Natural killer cell (primary cell): ENCODE measurements around the gene SLX4IP. TPM values are rescaled to one million over a fixed set of nuclear protein-coding genes. Genes with fewer than 3 reads are reported as not detected.

Experiments used
- ATAC-seq, 3 donors: fragments of 150-1000 bp in 2 of 3; fragments of 200-7000 bp in 1 of 3; cut with Tn5 transposase; 1 replicate in 1 of 3; 2 replicates in 2 of 3; pipeline ENCODE4 v1.10.0; 2021; ENCODE audit warnings: mild to moderate bottlenecking in 2 of 3, moderate library complexity in 2 of 3
- DNase-seq, 2 donors: peaks; one replicate each; pipeline versions ENCODE4 v3.0.0 to v3.0.0-alpha.2; 2013 to 2021; ENCODE audit warnings: mixed read lengths in 1 of 2
- H3K27ac ChIP-seq: one replicate; pipeline ENCODE4 v1.5.1; 2013; ENCODE audit warnings: mild to moderate bottlenecking, low read length
- H3K27me3 ChIP-seq: one replicate; pipeline ENCODE4 v1.6.1; 2013; ENCODE audit warnings: low read length; ENCODE audit not compliant: control insufficient read depth, insufficient read depth
- H3K36me3 ChIP-seq: one replicate; pipeline ENCODE4 v1.6.1; 2013; ENCODE audit warnings: low read length; ENCODE audit not compliant: control insufficient read depth, insufficient read depth
- H3K4me1 ChIP-seq: one replicate; pipeline ENCODE4 v1.6.1; 2013; ENCODE audit warnings: low read length; ENCODE audit not compliant: control insufficient read depth, insufficient read depth
- H3K4me3 ChIP-seq: one replicate; pipeline ENCODE4 v1.5.1; 2013; ENCODE audit warnings: low read length
- H3K9me3 ChIP-seq: one replicate; pipeline ENCODE4 v1.6.1; 2013; ENCODE audit warnings: low read length; ENCODE audit not compliant: control insufficient read depth, insufficient read depth
- H3K27ac Mint-ChIP-seq, 2 donors: one replicate each; pipeline ENCODE4 v1.8.0; 2022; ENCODE audit warnings: mild to moderate bottlenecking in 2 of 2, mixed read lengths in 2 of 2, moderate library complexity in 1 of 2
- H3K27me3 Mint-ChIP-seq, 2 donors: one replicate each; pipeline ENCODE4 v1.8.0; 2022; ENCODE audit warnings: low read depth in 2 of 2, mixed read lengths in 2 of 2
- H3K36me3 Mint-ChIP-seq: one replicate; pipeline ENCODE4 v1.8.0; 2022; ENCODE audit warnings: mixed read lengths
- H3K4me1 Mint-ChIP-seq, 2 donors: one replicate each; pipeline ENCODE4 v1.8.0; 2022; ENCODE audit warnings: mixed read lengths in 2 of 2
- H3K4me3 Mint-ChIP-seq: one replicate; pipeline ENCODE4 v1.8.0; 2022; ENCODE audit warnings: mild to moderate bottlenecking, moderate library complexity, mixed read lengths
- H3K9me3 Mint-ChIP-seq, 2 donors: one replicate each; pipeline ENCODE4 v1.8.0; 2022; ENCODE audit warnings: mixed read lengths in 2 of 2
- WGBS: methylation state at CpG from one replicate; pipeline ENCODE4 v1.1.7; 2013; ENCODE audit warnings: missing lambda C conversion rate; ENCODE audit not compliant: insufficient coverage; 5-methylcytosine and 5-hydroxymethylcytosine counted together
- intact Hi-C: fragments of 100-400 bp; cut with micrococcal nuclease; formaldehyde crosslinking; loops from one replicate; pipeline ENCODE4 v1.14.2; 2022
- total RNA-seq, 4 donors: library from RNA; stranded (reverse); fragments of 120-200 nt in 1 of 4; gene quantifications; one replicate each; pipeline versions ENCODE4 v1.2.3 to v1.2.4, GENCODE V29; 2013 to 2022
- TF ChIP-seq, protein P1 (sequence below): fragments of 200-600 bp; IDR thresholded peaks from one replicate; pipeline ENCODE4 v1.8.0; 2022; ENCODE audit warnings: antibody characterized with exemption

The SLX4IP gene
- total RNA-seq, 3 donors from 2014 or later (not counting 1 experiment from before 2014, with no cell fraction given), result 2.9 to 5.5 (median 5.2) TPM

DNA sequence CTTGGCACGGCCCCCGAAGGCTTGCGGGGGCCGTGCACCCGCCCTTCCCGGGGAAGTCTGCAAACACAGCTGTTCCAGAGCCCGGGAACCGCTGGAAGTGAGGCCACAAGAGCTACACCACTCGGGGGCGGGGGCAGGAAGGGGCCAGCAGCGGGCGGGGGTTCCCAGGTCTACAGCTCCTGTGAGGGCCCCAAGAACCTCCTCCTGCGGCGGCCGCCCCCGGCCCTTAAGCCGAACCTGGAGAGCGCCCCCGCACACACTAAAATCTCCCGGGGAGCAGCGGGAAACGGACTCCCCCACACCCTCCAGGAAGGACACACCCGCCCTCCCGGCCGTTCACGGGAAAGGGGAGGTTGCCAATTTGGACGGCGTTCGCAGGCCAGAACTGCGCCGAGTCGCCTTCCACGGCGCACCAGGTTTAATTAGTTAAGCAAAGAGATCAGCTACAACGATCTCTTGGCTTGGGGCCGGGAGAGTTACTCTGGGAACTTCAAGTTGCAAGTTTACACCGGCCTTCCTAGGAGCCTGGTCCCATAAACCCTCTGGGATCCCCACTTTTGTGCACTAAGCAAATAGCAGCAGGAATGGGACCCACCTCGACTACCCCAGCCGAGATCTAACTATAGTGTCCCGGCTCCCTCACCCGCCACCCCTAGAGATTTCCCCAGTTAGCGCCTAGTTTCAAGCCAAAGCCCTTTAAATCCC is 237.0 kb downstream of the SLX4IP start:
- TF ChIP-seq, protein P1, sequence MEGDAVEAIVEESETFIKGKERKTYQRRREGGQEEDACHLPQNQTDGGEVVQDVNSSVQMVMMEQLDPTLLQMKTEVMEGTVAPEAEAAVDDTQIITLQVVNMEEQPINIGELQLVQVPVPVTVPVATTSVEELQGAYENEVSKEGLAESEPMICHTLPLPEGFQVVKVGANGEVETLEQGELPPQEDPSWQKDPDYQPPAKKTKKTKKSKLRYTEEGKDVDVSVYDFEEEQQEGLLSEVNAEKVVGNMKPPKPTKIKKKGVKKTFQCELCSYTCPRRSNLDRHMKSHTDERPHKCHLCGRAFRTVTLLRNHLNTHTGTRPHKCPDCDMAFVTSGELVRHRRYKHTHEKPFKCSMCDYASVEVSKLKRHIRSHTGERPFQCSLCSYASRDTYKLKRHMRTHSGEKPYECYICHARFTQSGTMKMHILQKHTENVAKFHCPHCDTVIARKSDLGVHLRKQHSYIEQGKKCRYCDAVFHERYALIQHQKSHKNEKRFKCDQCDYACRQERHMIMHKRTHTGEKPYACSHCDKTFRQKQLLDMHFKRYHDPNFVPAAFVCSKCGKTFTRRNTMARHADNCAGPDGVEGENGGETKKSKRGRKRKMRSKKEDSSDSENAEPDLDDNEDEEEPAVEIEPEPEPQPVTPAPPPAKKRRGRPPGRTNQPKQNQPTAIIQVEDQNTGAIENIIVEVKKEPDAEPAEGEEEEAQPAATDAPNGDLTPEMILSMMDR, result no peak
- H3K27ac ChIP-seq, result no peak overlapping the region
- H3K4me3 Mint-ChIP-seq, result peak overlapping the region; percentile 85
- H3K4me3 ChIP-seq, result peak overlapping the region; percentile 44
- 2% methylated on average over 42 of the region's 42 CpGs for WGBS
- H3K27ac Mint-ChIP-seq, result peak overlapping the region; percentile 73 to 76
- H3K36me3 ChIP-seq, result no peaks in the 10 kb centered on the region
- no peaks in the 10 kb centered on the region for H3K9me3 Mint-ChIP-seq
- H3K36me3 Mint-ChIP-seq, result no peaks in the 10 kb centered on the region
- peaks cover 33% of the 10 kb centered on the region for H3K4me1 ChIP-seq
- intact Hi-C loops, result loop anchor here (5.0 to 10.0 kb wide), 3 partner anchors 115 to 237 kb away; partner anchors contain the start of genes MKKS and SLX4IP
- ATAC-seq, result no peak
- H3K27me3 ChIP-seq, result peaks cover 8% of the 10 kb centered on the region
- peaks cover 23 to 40% of the 10 kb centered on the region in 2 donors for H3K4me1 Mint-ChIP-seq
- peaks cover 6 to 14% of the 10 kb centered on the region in 2 donors for H3K27me3 Mint-ChIP-seq
- DNase-seq, result no peak
- no peaks in the 10 kb centered on the region for H3K9me3 ChIP-seq

DNA sequence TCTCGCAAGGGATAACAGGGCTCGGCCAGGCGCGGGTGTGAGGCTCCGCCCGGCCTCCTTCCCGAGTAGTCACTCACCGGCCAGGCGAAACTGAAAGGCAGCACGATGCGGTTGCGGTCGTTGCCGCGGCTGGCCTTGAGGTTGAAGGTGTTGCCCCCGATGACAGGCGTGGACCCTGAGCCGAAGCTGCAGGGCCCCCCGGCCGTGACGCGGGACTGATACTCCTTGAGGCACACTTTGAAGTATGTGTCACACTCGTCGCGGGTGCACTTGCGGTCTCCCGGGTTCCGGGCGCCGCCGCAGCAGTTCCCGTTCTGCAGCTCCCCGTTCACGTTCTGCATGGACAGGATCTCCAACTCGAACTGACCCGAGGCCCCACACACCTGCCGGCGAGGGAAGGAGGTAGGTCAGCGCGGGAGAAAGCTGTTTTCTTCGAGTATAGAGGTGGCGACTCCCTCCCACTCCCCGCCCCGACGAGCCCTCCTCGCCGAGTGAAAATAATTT is 237.6 kb downstream of the SLX4IP start:
- Histone ChIP-seq H3K9me3 (no peaks in the 10 kb centered on the region), H3K36me3 (no peaks in the 10 kb centered on the region), H3K4me1 (peaks cover 33% of the 10 kb centered on the region), H3K27ac (no peak overlapping the region), H3K4me3 (peak overlapping the region; percentile 44), H3K27me3 (peaks cover 8% of the 10 kb centered on the region)
- TF ChIP-seq, protein P1, result no peak
- H3K9me3 Mint-ChIP-seq, result no peaks in the 10 kb centered on the region
- whole genome bisulfite sequencing, result under 1% methylated on average over 47 of the region's 47 CpGs
- H3K4me1 Mint-ChIP-seq, result peaks cover 23 to 40% of the 10 kb centered on the region in 2 donors
- DNase-seq, result peak; percentile 25 to 71
- peak overlapping the region; percentile 73 to 76 for H3K27ac Mint-ChIP-seq
- peaks cover 12 to 16% of the 10 kb centered on the region in 2 donors for H3K27me3 Mint-ChIP-seq
- no peaks in the 10 kb centered on the region for H3K36me3 Mint-ChIP-seq
- peak in 2 of 3 donors; percentile 17 to 25 for ATAC-seq
- intact Hi-C loops, result loop anchor here (5.0 to 10.0 kb wide), 3 partner anchors 115 to 238 kb away; partner anchors contain the start of genes MKKS and SLX4IP
- peak overlapping the region; percentile 85 for H3K4me3 Mint-ChIP-seq

DNA sequence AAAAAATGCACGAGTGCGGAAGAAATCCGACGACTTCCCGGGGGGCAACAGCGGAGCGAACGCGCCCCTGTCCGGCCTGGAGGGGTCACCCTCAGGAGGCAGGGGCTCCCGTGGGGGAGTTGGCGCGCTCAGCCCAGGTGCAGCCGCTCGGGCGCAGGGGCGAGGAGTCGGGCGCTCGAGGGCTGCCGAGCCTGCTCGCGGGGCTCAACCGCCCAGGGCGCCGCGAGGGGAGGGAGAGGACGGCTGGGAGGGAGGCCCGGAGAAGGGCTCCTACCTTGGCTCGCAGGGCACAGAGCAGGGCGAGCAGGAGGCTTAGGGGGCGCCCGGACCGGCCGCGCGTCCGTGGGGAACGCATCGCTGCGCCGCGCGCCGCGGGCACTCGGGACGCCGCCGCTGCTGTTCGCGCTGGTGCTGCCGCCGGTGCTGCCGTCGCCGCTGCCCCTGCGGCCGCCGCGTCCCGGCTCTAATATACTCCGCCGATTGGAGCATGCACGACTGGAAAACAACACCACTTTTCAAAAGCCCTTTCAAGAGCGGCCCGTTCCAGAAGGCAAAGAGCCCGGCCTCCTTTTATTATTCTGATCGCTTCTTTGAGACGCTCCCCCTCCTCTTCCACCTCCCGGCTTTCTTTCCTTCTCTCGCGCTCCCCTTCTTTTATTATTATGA is 238.2 kb downstream of the SLX4IP start:
- H3K4me3 Mint-ChIP-seq, result peak overlapping the region; percentile 97
- ATAC-seq, result peak in 1 of 3 donors; percentile 5

More for the DNA sequence above, 238.2 kb downstream of the SLX4IP start:
- peaks cover 16% of the 10 kb centered on the region in 2 donors for H3K27me3 Mint-ChIP-seq
- no peaks in the 10 kb centered on the region for H3K9me3 Mint-ChIP-seq
- Histone ChIP-seq H3K27me3 (peaks cover 8% of the 10 kb centered on the region), H3K4me3 (peak overlapping the region; percentile 44), H3K27ac (peak overlapping the region; percentile 58), H3K4me1 (peaks cover 33% of the 10 kb centered on the region), H3K36me3 (no peaks in the 10 kb centered on the region), H3K9me3 (no peaks in the 10 kb centered on the region)
- WGBS, result under 1% methylated on average over 70 of the region's 73 CpGs
- peak overlapping the region; percentile 87 to 97 for H3K27ac Mint-ChIP-seq
- intact Hi-C loops, result loop anchor here (5.0 to 10.0 kb wide), 3 partner anchors 116 to 239 kb away; partner anchors contain the start of genes MKKS and SLX4IP
- H3K4me1 Mint-ChIP-seq, result peaks cover 23 to 40% of the 10 kb centered on the region in 2 donors
- H3K36me3 Mint-ChIP-seq, result no peaks in the 10 kb centered on the region
- TF ChIP-seq, protein P1, result no peak
- DNase-seq, result peak; percentile 3 to 26
